GM19240 (cell line): Measurements from ENCODE around the gene ALDH4A1.

Source experiments
- DNase-seq: peaks from one replicate; pipeline ENCODE4 v3.0.0; 2011; ENCODE audit warnings: low spot score; ENCODE audit not compliant: insufficient read length

The ALDH4A1 gene

DNA sequence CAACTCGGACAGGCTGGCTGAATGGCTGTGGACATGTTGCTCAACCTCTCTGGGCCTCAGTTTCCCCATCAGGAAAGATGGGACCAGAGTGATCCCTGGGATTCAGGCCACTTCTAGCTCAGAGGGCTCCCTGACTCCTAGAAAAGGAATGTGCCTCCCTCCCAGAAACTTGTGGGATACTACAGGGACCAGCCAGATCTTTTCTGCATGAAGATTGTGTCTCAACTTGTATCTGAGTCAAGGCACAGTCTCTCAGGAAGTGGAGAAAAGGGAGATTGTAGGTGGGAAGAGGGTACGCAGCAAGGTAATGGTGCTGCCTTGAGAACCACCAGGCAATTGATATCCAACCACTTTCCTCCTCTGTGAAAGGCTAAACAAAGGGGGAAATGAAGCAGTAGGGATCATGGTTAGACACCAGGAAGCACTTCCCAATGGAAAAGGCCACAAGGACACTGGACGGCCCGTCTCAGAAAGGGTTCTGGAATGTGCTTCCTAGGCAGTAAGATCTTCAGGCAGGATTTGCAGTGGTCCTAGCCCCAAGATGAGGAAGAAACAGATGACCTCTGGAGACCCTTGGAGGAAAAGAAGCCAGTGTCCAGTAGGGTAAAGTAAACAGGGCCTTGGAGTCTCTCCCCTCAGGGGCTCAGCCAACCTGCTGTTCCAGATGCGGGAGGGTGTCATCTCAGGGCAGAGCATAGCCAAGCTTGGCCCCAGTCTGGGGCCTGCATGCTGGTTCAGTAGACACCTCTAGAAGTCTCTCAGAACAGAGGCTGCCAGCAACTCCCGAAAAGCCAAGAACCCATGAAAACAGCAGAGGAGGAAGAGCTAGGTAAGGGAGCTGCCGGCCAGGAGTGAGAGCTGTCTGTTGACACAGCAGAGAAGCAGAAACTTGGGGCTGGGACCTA lies 37.3 kb upstream of the ALDH4A1 start:
- no peak for DNase-seq

GRCh38 chr1:18938707-18939070 lies 36.3 kb upstream of the ALDH4A1 start:
- no peak for DNase-seq

GRCh38 chr1:18938008-18938706 lies 35.8 kb upstream of the ALDH4A1 start:
- DNase-seq: no peak

DNA sequence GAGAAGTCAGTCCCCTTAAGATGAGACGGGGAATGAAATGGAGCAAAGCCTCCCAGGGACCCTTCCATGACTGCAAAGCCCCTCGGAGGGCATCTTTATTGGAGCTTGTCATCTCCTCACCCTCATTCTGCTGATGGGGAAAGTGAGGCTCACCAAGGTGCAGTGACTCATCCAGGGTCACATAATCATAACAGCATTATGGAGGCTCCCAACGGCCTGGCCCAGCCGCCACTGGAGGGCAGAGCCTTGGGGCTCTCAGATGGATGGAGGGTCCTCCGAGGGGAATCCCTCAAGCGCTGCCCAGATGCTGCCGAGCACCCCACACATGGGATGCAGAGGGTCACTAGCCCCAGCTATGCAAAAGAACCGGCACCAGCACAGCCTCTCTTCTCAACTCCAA lies 35.2 kb upstream of the ALDH4A1 start:
- no peak for DNase-seq

- no peak for DNase-seq
Observed at GRCh38 chr1:18936814-18937481, 34.6 kb upstream of the ALDH4A1 start.

- DNase-seq: no peak
Observed at GRCh38 chr1:18936471-18936813, 34.1 kb upstream of the ALDH4A1 start.

DNA sequence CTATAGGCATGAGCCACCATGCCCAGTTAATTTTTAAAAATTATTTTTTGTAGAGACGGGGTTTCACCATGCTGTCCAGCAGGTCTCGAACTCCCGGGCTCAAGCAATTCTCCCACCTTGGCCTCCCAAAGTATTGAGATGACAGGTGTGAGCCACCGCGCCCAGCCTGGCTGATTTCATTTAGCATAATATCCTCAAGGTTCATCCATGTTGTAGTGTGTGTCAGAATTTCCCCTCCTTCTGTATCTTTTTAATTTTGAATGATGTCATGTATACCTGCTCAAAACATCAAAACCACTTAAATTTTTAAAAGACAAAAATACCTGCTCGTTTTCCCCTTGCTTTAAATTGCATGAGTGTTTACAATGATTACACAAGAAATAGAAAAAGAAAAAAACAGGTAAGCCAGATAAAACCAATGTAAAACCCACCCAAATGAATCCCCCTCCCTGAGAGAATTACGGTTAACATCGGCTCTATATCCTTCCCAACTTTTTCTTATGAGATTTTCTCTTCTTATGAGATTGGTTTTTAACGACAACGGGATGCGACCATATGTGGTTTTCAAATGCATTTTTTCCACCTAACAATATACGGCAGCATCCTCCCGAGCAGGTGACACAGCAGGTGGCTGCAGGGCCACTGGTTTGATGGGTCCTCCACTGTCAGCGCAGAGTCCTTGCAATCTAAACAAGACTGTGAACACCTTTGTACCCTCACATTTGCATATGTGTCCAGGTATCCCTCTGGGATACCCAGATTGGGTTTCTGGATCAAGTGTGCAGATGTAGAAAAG lies 32.0 kb upstream of the ALDH4A1 start:
- no peak for DNase-seq

DNA sequence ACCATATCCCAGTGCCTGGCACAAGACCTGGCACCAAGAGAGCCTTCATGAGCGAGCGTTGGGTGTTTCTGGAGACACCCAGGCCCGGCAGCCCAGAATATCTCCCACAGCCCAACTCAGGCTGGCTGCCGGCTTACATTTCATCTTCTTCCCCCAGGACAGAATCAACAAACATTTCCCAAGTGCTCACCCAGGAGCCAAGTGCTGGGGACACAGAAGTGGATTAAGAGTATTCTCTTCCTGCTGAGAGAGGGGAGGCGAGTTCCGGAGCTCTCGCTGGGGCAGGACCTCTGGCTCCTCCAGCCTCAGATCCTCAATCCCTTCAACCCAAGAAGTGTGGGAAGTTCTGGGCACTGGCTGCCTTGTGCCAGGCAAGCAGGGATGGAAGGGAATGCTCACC lies 30.5 kb upstream of the ALDH4A1 start:
- DNase-seq: no peak

GRCh38 chr1:18932387-18932786 lies 30.0 kb upstream of the ALDH4A1 start:
- DNase-seq: no peak

GRCh38 chr1:18931730-18932129 lies 29.4 kb upstream of the ALDH4A1 start:
- no peak for DNase-seq

GRCh38 chr1:18929686-18930085 lies 27.3 kb upstream of the ALDH4A1 start:
- no peak for DNase-seq

- DNase-seq: no peak
Observed at GRCh38 chr1:18928985-18929384, 26.6 kb upstream of the ALDH4A1 start.

- DNase-seq: no peak
Observed at GRCh38 chr1:18928406-18928805, 26.1 kb upstream of the ALDH4A1 start.

DNA sequence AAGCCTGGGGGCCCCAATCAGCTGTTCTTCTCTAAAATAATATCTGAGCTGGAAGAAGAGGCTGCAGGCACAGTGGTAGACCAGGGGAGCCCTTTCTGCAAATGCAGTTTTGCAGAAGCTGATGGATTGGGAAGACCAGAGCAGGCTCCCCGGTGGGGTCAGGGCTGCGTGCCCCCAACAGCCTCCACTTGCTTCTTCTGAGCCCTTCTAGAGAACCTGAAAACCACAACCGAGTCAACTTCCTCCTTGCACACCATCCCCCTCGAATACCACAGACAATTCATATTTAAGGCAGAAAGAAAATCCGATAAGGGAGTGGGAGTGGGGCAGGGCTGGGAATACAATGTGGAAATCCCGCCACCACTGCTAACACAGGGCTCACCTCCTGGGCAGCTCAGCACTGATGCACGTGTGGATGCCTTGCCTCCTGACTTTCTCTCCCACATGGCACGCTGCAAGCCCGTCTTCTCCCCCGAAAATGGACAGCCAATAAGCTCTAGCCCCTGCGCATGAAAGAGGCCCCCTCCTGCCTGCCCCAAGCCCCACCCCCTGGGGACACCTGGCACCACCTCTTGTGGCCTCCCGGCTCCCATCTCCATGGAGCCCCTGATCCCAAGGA lies 25.4 kb upstream of the ALDH4A1 start:
- DNase-seq: peak; percentile 66

- DNase-seq: no peak
Observed at GRCh38 chr1:18927082-18927653, 24.8 kb upstream of the ALDH4A1 start.

DNA sequence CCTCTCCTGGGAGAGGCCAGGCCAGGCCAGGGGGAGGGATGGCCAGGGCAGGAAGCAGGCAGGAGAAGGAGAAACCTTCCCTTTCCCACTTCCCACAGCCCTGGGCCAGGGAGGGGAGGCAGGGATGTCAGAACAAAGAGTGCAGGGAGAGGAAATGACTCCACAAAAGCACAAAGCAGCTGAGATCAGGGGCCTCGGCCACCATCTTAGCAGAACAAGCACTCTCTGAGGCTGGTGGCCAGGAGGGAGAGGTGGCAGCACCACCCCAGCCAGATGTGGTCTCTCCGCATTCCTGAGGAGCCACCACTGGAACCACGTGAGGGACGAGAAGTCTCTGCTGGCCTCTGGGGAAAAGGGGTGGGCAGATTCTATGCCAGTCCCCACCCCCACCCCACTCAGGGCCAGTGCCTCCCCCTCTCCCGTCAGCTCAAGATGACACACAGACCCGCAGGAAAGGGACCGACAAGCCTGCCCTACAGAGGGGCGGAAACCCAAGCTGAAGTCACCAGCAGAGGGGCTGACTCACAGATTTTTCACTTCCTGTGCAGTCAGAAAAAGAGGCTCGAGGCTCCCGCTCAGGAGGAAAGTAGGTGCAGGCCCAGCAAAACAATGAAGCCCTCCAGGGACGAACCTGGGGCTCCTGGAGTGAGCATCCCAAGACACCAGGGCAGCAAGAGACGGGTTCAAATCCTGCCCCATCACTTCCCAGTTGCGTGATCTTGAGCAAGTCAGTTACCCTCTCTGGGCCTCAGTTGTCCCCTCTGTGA lies 24.1 kb upstream of the ALDH4A1 start:
- peak; percentile 99 for DNase-seq

DNA sequence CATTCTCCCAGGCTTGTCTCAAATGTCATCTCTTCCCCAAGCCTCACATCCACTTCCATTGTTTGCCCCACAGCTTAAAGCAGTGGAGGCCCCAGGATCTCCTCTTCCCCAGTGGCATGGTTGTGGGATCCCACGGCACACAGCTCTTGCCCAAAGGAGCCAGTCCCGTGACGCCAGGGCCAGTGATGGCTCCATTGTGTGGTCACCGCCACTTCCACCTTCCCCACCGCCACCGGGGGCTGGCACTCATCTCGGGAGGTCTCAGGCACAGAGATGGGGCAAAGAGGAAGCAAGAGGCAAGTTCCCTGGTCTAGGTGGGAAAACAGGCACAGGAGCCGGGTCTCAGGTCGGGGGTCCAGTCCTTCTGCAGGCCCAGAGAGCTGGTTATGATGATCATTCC lies 22.9 kb upstream of the ALDH4A1 start:
- DNase-seq: no peak

GRCh38 chr1:18924221-18924691 lies 21.9 kb upstream of the ALDH4A1 start:
- no peak for DNase-seq

- no peak for DNase-seq
Observed at GRCh38 chr1:18923756-18924211, 21.4 kb upstream of the ALDH4A1 start.
